MG63 (cell line): ENCODE results near the gene KLF11. TPM values are rescaled to one million over a fixed set of nuclear protein-coding genes. Genes with fewer than 3 reads are reported as not detected.

Source experiments
- DNase-seq: peaks from one replicate; pipeline ENCODE4 v3.0.0-alpha.2; 2020
- H3K27me3 ChIP-seq: fragments of 250-450 bp; sonication (Bioruptor Pico); 2 replicates; pipeline ENCODE4 v1.5.1; 2020; ENCODE audit warnings: mild to moderate bottlenecking, moderate library complexity
- H3K36me3 ChIP-seq: fragments of 250-450 bp; sonication (Bioruptor Pico); 2 replicates; pipeline ENCODE4 v1.5.1; 2020; ENCODE audit warnings: mild to moderate bottlenecking, moderate library complexity
- H3K4me3 ChIP-seq: fragments of 250-450 bp; sonication (Bioruptor Pico); 2 replicates; pipeline ENCODE4 v1.5.1; 2020; ENCODE audit warnings: mild to moderate bottlenecking, moderate library complexity
- H3K9me3 ChIP-seq: fragments of 250-450 bp; sonication (Bioruptor Pico); 2 replicates; pipeline ENCODE4 v1.5.1; 2020; ENCODE audit warnings: mild to moderate bottlenecking, moderate library complexity
- total RNA-seq: library from RNA; depleted of rRNA; stranded (reverse); fragments of >200 nt; shearing (Covaris generic); gene quantifications from 2 replicates; pipeline ENCODE4 v1.2.3, GENCODE V29; 2014; ENCODE audit warnings: low replicate concordance

KLF11 gene
- total RNA-seq, 1 experiment from 2014 or later: 2.0 TPM

GRCh38 chr2:10031886-10032745 is 11.2 kb upstream of the KLF11 start:
- H3K9me3 ChIP-seq: no peaks in the 10 kb centered on the region
- no peaks in the 10 kb centered on the region for H3K36me3 ChIP-seq
- no peaks in the 10 kb centered on the region for H3K27me3 ChIP-seq
- no peak overlapping the region for H3K4me3 ChIP-seq
- no peak for DNase-seq

- H3K27me3 ChIP-seq: no peaks in the 10 kb centered on the region
- no peaks in the 10 kb centered on the region for H3K9me3 ChIP-seq
- H3K4me3 ChIP-seq: no peak overlapping the region
- no peaks in the 10 kb centered on the region for H3K36me3 ChIP-seq
- no peak for DNase-seq
Measured at GRCh38 chr2:10032746-10033105, 10.6 kb upstream of the KLF11 start.

GRCh38 chr2:10033251-10034006 is 9.9 kb upstream of the KLF11 start:
- no peaks in the 10 kb centered on the region for H3K27me3 ChIP-seq
- no peak for DNase-seq
- H3K36me3 ChIP-seq: no peaks in the 10 kb centered on the region

GRCh38 chr2:10034333-10035052 is 8.9 kb upstream of the KLF11 start:
- no peaks in the 10 kb centered on the region for H3K27me3 ChIP-seq
- H3K36me3 ChIP-seq: no peaks in the 10 kb centered on the region
- H3K4me3 ChIP-seq: no peak overlapping the region
- no peaks in the 10 kb centered on the region for H3K9me3 ChIP-seq
- no peak for DNase-seq

More at GRCh38 chr2:10033251-10034006, 9.9 kb upstream of the KLF11 start:
- no peaks in the 10 kb centered on the region for H3K9me3 ChIP-seq
- no peak overlapping the region for H3K4me3 ChIP-seq

- Histone ChIP-seq H3K9me3 (no peaks in the 10 kb centered on the region), H3K27me3 (no peaks in the 10 kb centered on the region), H3K36me3 (no peaks in the 10 kb centered on the region), H3K4me3 (no peak overlapping the region)
- no peak for DNase-seq
Measured at GRCh38 chr2:10035053-10035422, 8.3 kb upstream of the KLF11 start.

GRCh38 chr2:10035633-10036032 is 7.7 kb upstream of the KLF11 start:
- H3K27me3 ChIP-seq: no peaks in the 10 kb centered on the region
- no peaks in the 10 kb centered on the region for H3K36me3 ChIP-seq
- no peak overlapping the region for H3K4me3 ChIP-seq
- no peaks in the 10 kb centered on the region for H3K9me3 ChIP-seq
- no peak for DNase-seq

- Histone ChIP-seq H3K27me3 (no peaks in the 10 kb centered on the region), H3K9me3 (no peaks in the 10 kb centered on the region), H3K4me3 (no peak overlapping the region), H3K36me3 (no peaks in the 10 kb centered on the region)
- peak; percentile 97 for DNase-seq
Measured at GRCh38 chr2:10036095-10036884, 7.1 kb upstream of the KLF11 start.

- Histone ChIP-seq H3K27me3 (no peaks in the 10 kb centered on the region), H3K36me3 (no peaks in the 10 kb centered on the region), H3K4me3 (no peak overlapping the region), H3K9me3 (no peaks in the 10 kb centered on the region)
- no peak for DNase-seq
Measured at GRCh38 chr2:10038123-10038522, 5.2 kb upstream of the KLF11 start.

- peak; percentile 55 for DNase-seq
- Histone ChIP-seq H3K36me3 (no peaks in the 10 kb centered on the region), H3K4me3 (no peak overlapping the region), H3K9me3 (no peaks in the 10 kb centered on the region), H3K27me3 (no peaks in the 10 kb centered on the region)
Measured at GRCh38 chr2:10038716-10039115, 4.6 kb upstream of the KLF11 start.

- Histone ChIP-seq H3K36me3 (peaks cover 2% of the 10 kb centered on the region; the same call in 1 of the 2 replicates), H3K27me3 (no peaks in the 10 kb centered on the region), H3K9me3 (no peaks in the 10 kb centered on the region), H3K4me3 (0 out of 2 replicates have a peak overlapping the region, but pooled peaks have one; percentile 6)
- peak; percentile 98 for DNase-seq
Measured at GRCh38 chr2:10039658-10040410, 3.5 kb upstream of the KLF11 start.

GRCh38 chr2:10041711-10042110 is 1.6 kb upstream of the KLF11 start:
- H3K4me3 ChIP-seq: no peak overlapping the region
- no peaks in the 10 kb centered on the region for H3K27me3 ChIP-seq
- DNase-seq: no peak
- peaks cover 8% of the 10 kb centered on the region; the same call in 1 of the 2 replicates for H3K36me3 ChIP-seq
- no peaks in the 10 kb centered on the region for H3K9me3 ChIP-seq

GRCh38 chr2:10042301-10043161 is 819 bp upstream of the KLF11 start:
- Histone ChIP-seq H3K36me3 (peaks cover 8% of the 10 kb centered on the region; the same call in 1 of the 2 replicates), H3K9me3 (no peaks in the 10 kb centered on the region), H3K4me3 (no peak overlapping the region), H3K27me3 (no peaks in the 10 kb centered on the region)
- DNase-seq: no peak

- peaks cover 18% of the 10 kb centered on the region for H3K36me3 ChIP-seq
- DNase-seq: peak; percentile 96
- H3K9me3 ChIP-seq: no peaks in the 10 kb centered on the region
- H3K27me3 ChIP-seq: no peaks in the 10 kb centered on the region
- peak overlapping the region; percentile 58 for H3K4me3 ChIP-seq
Measured at GRCh38 chr2:10043906-10044601, 704 bp downstream of the KLF11 start.

- Histone ChIP-seq H3K9me3 (no peaks in the 10 kb centered on the region), H3K36me3 (peaks cover 28% of the 10 kb centered on the region), H3K27me3 (no peaks in the 10 kb centered on the region), H3K4me3 (no peak overlapping the region)
- no peak for DNase-seq
Measured at GRCh38 chr2:10045561-10046355, 2.4 kb downstream of the KLF11 start.
